LNCAP (cell line): ENCODE measurements around the gene PKDREJ.

Experiments
- TF ChIP-seq, protein P1 (sequence below): fragments of 450-650 bp; IDR thresholded peaks from 2 replicates; pipeline ENCODE4 v1.5.1; 2017; ENCODE audit warnings: mild to moderate bottlenecking

The PKDREJ gene

DNA sequence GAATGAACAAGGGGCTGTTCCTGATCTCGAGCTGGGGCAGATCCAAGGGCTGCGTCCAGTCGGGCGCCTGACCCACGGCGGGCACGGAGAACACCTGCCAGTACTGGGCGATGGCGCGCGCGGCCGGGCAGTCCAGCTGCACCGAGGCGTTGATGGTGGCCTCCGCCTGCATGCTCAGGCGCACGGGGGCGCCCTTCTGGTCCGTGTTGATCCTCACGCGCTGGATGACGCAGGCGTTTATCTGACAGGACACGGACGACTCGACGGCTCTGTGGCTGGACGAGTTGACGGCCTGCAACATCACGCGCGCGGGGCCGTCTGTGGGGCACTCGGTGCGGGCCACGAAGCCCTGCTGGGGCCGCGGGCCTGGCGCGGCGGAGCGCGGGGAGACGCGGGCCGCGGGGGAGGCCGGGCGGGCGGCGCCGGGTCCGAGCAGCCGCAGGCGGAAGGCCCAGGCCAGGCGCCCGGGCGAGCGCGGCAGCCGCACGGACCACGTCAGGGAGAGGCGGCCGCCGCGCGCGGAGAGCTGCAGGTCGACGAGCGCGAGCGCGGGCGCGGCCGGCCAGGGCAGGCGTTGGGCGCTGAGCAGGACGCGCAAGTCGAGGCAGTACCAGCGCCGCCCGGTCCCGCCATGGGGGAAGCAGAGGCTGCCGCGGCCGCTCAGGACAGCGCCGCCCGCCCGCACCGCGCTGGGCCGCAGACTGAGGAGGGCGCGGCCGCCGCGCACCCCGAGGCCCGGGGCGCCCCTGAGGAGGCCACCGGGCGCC is 511 bp downstream of the PKDREJ start:
- TF ChIP-seq, protein P1, sequence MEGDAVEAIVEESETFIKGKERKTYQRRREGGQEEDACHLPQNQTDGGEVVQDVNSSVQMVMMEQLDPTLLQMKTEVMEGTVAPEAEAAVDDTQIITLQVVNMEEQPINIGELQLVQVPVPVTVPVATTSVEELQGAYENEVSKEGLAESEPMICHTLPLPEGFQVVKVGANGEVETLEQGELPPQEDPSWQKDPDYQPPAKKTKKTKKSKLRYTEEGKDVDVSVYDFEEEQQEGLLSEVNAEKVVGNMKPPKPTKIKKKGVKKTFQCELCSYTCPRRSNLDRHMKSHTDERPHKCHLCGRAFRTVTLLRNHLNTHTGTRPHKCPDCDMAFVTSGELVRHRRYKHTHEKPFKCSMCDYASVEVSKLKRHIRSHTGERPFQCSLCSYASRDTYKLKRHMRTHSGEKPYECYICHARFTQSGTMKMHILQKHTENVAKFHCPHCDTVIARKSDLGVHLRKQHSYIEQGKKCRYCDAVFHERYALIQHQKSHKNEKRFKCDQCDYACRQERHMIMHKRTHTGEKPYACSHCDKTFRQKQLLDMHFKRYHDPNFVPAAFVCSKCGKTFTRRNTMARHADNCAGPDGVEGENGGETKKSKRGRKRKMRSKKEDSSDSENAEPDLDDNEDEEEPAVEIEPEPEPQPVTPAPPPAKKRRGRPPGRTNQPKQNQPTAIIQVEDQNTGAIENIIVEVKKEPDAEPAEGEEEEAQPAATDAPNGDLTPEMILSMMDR = no peak

DNA sequence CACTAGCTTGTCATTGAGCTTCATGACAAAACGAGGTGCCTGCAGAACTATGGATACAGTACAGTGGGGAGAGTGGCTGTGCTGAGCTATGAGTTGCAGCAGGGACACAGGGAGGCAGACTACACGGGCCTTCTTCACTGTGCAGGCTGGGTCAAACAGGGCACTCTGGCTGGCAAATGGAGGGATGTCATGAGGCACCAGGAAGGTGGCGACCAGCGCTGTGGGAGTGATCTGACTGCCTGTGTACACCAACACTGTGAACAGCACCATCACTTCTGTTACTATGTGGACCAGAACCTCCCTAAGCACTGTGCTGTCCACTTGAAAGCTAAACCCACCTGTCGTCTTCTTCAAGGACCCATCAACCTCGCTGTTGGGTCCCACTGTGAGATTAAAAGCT is 3.1 kb downstream of the PKDREJ start:
- TF ChIP-seq, protein P1 = no peak

DNA sequence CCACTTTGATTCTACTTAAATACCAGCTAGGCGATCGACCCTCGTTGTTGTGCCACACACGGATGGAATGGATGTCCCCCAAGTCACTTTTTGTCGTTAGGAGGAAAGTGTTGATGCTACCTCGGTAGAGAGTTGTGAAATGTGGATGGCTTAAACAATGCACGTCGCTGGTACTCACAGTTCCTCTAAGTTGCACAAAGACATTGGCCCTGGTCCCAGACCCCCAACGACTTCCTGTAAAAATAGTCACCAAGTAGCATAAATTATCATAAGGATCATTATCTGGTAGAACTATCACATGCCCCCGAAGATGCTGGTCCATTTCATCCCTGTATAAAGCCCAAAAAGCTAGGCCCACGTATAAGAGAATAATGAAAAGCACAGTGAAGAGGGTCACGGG is 3.8 kb downstream of the PKDREJ start:
- TF ChIP-seq, protein P1 = no peak

DNA sequence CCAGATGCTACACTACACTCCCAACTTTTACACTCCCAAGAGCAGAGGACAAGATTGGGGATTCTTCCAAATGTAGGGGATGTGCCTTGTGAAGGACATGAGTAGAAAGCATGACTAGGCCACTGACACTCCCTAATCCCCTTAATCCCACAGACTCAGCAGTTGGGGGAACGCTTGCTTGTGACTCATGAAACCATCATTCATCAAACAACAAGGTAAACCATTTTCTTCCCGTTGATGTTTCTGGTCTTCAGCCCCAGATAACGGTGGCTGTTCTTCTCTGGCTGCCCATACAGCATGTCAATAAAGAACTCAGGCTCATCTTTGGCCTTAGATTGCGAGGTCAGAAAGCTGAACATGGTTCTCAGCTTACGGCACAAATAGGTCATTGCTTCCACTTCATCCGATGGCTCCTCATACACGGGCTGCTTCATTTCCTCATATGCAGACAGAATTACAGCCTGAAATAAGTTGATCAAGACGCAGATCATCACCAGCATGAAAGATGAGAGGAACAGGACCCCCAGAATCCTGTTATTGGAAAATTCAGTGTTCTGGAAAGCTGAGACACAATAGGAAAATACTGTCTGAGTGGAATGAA is 6.7 kb downstream of the PKDREJ start:
- TF ChIP-seq, protein P1 = no peak

DNA sequence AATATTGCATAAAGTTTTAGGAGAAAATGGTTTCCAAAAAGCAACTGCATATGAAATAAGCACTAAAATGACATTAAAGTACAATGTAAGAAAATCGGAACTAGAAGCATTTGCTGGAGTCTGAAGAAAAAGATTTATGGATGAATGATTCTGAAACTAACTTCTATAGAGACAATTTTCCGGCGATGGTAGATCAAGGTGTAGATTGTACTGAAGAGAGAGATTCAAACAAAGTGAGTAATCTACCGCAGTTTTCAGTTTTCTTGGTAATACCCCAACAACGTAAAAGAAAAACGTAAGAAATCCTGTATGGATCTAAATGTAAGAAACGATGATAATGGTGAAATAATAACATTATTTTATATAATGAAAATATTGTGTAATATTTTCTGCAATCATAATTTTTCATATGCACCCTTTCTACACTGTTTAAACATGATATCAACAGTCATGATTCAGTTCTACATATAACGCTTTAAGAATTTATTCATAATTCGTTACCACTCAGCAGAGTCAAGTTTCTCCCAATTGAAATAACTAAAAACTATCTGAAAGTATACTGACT is 11.2 kb downstream of the PKDREJ start:
- TF ChIP-seq, protein P1 = no peak

DNA sequence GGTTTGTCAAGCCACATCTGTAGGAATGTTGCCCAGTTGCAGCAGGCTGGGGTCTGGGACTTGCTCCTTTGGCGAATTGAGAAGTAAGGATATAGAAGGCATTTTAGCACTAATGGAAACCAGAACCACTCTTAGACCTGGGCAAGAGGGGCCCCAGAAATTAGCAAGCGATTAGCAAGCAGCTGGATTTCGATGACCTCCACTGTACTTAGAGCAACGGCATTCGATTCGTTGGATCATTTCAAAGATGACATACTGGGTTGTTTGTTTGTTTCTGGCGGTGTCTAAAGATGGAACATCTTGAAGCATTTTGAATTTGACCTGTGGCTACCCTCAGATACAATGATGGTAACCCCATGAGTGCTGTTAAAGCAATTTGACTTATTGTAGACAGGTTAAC is 11.9 kb downstream of the PKDREJ start:
- TF ChIP-seq, protein P1 = no peak

DNA sequence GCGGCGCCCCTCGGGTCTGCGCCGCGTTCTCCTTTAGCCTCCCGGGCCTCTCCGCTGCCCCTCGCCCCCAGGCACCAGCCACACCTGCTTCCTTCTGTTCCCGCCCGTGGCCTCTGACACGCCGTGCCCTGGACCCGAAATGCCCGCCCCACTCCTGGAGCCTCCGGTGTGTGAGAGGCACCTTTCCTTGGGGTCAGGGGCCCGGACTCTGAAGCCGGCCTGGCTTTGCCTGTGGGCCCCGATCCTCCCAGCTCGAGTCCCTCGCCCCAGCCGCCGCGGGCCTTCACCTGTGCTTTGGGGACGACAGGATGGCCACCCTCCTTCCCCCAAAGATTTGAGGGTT is 12.4 kb downstream of the PKDREJ start:
- TF ChIP-seq, protein P1 = no peak
